Glutamatergic neuron (in vitro differentiated cells): ENCODE data around the gene SLC23A2. TPM values are rescaled to one million over a fixed set of nuclear protein-coding genes. Genes with fewer than 3 reads are reported as not detected.
"Not testable (repeated sequence)": the region's sequence is repeated elsewhere in the genome, so short reads cannot be mapped to it uniquely, and the experiment has no call there.

Experiments
- DNase-seq: peaks from one replicate; pipeline ENCODE4 v3.0.0; 2022
- H3K27ac Mint-ChIP-seq: one replicate; pipeline ENCODE4 v1.8.0; 2020; ENCODE audit warnings: mild to moderate bottlenecking, mixed read lengths, inconsistent platforms; ENCODE audit not compliant: unreplicated experiment
- H3K27me3 Mint-ChIP-seq: one replicate; pipeline ENCODE4 v1.8.0; 2020; ENCODE audit warnings: mild to moderate bottlenecking, moderate library complexity, mixed read lengths, inconsistent platforms; ENCODE audit not compliant: unreplicated experiment
- H3K36me3 Mint-ChIP-seq: one replicate; pipeline ENCODE4 v1.8.0; 2020; ENCODE audit warnings: mild to moderate bottlenecking, mixed read lengths, inconsistent platforms; ENCODE audit not compliant: unreplicated experiment
- H3K4me1 Mint-ChIP-seq: one replicate; pipeline ENCODE4 v1.8.0; 2020; ENCODE audit warnings: mild to moderate bottlenecking, low read depth, mixed read lengths, inconsistent platforms; ENCODE audit not compliant: unreplicated experiment
- H3K4me3 Mint-ChIP-seq: one replicate; pipeline ENCODE4 v1.8.0; 2020; ENCODE audit warnings: mild to moderate bottlenecking, mixed read lengths, inconsistent platforms; ENCODE audit not compliant: unreplicated experiment
- H3K9me3 Mint-ChIP-seq: one replicate; pipeline ENCODE4 v1.8.0; 2020; ENCODE audit warnings: mild to moderate bottlenecking, moderate library complexity, mixed read lengths, inconsistent platforms; ENCODE audit not compliant: unreplicated experiment
- total RNA-seq: library from RNA; stranded (reverse); fragmentation: NEBNext Ultra II Directional; extraction: Animal tissue kit (Norgen Biotek cat#: 25700); gene quantifications from one replicate; pipeline ENCODE4 v1.2.1, GENCODE V29; 2021; ENCODE audit not compliant: unreplicated experiment
- TF ChIP-seq, protein P1 (sequence below): fragments of 200-600 bp; sonication (generic); IDR thresholded peaks from one replicate; pipeline ENCODE4 v1.5.0; 2021; ENCODE audit not compliant: partially characterized antibody, unreplicated experiment

SLC23A2 gene
- total RNA-seq, 1 donor from 2014 or later: 20.4 TPM

DNA sequence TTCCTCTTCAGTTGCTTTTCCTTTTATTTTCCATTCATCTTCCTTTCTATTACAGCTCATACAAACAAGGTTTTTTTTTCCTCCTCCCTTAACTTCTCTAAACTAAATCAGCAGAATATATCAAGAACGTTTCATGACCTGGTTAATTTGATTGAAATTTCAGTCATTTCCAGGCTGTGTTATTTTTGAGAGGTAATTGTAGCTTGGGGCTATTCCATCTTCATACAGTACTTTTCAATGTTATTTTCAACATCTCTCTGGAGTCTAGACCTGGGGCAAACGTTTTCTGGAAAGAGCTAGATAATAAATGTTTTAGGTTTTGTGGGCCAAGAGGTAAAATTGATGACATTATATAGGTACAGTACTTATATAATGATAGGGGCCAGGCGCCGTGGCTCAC, 4.0 kb upstream of the SLC23A2 start:
- no peak overlapping the region for H3K4me3 Mint-ChIP-seq
- no peak for DNase-seq
- peaks cover 7% of the 10 kb centered on the region for H3K27me3 Mint-ChIP-seq
- H3K36me3 Mint-ChIP-seq: no peaks in the 10 kb centered on the region
- H3K9me3 Mint-ChIP-seq: peaks cover 5% of the 10 kb centered on the region
- TF ChIP-seq, protein P1, sequence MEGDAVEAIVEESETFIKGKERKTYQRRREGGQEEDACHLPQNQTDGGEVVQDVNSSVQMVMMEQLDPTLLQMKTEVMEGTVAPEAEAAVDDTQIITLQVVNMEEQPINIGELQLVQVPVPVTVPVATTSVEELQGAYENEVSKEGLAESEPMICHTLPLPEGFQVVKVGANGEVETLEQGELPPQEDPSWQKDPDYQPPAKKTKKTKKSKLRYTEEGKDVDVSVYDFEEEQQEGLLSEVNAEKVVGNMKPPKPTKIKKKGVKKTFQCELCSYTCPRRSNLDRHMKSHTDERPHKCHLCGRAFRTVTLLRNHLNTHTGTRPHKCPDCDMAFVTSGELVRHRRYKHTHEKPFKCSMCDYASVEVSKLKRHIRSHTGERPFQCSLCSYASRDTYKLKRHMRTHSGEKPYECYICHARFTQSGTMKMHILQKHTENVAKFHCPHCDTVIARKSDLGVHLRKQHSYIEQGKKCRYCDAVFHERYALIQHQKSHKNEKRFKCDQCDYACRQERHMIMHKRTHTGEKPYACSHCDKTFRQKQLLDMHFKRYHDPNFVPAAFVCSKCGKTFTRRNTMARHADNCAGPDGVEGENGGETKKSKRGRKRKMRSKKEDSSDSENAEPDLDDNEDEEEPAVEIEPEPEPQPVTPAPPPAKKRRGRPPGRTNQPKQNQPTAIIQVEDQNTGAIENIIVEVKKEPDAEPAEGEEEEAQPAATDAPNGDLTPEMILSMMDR: no peak
- no peaks in the 10 kb centered on the region for H3K4me1 Mint-ChIP-seq
- no peak overlapping the region for H3K27ac Mint-ChIP-seq

DNA sequence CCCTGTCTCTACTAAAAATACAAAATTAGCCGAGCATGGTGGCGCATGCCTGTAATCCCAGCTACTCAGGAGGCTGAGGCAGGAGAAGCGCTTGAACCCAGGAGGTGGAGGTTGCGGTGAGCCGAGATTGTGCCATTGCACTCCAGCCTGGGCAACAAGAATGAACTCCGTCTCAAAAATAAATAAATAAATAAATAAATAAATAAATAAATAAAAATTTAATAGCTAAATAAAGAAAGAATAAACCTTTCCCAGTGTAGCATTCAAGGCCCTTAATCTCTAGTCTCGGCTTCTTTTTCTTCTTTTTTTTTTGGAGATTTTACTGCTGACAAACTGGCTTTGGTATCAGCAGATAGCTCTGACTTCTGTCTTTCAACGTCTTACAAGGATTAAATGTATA, 3.5 kb upstream of the SLC23A2 start:
- not testable (repeated sequence) for H3K27me3 Mint-ChIP-seq, DNase-seq, H3K36me3 Mint-ChIP-seq, H3K27ac Mint-ChIP-seq, H3K4me3 Mint-ChIP-seq, H3K4me1 Mint-ChIP-seq, H3K9me3 Mint-ChIP-seq

DNA sequence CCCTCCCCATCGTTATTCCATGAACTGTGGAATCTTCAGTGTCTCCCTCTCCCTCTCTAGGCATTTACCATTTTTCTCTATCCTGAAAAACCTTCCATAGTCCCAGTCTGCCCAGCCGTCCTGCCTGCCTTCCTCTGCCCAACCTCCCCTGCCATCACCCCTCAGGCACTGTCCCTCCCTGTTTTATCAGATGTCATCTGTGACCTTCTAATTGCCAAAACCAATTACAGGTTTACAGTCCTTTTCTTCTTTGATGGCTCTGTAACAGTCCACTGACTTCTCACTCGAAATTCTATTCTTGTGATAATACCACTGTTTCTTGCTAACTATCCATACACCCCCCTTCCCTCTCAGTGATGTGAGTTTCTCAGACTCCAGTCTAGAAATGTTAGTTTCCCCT, 2.3 kb upstream of the SLC23A2 start:
- TF ChIP-seq, protein P1: no peak
- no peaks in the 10 kb centered on the region for H3K4me1 Mint-ChIP-seq
- peaks cover 12% of the 10 kb centered on the region for H3K27me3 Mint-ChIP-seq
- H3K36me3 Mint-ChIP-seq: no peaks in the 10 kb centered on the region
- peaks cover 7% of the 10 kb centered on the region for H3K9me3 Mint-ChIP-seq
- H3K27ac Mint-ChIP-seq: no peak overlapping the region
- no peak overlapping the region for H3K4me3 Mint-ChIP-seq
- DNase-seq: no peak

DNA sequence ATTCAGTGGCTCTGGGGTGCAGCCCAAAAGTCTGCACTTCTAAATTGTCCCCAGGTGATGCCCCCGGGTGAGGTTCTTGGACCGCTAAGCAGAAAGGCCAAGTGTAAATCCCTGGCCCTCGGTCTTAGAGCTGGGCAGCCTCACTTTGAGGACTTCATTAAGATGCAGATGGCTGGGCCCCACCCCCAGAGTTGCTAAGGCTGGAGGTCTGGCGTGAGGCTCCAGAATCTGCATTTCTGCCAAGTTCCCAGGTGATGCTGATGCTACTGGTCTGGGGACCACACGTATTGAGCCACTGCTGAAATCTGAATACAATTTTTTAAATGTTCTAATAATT, 735 bp upstream of the SLC23A2 start:
- Mint-ChIP-seq H3K27ac (no peak overlapping the region), H3K4me3 (peak overlapping the region; percentile 87), H3K9me3 (peaks cover 7% of the 10 kb centered on the region), H3K4me1 (no peaks in the 10 kb centered on the region), H3K36me3 (no peaks in the 10 kb centered on the region), H3K27me3 (peaks cover 12% of the 10 kb centered on the region)
- peak; percentile 20 for DNase-seq
- TF ChIP-seq, protein P1: no peak

DNA sequence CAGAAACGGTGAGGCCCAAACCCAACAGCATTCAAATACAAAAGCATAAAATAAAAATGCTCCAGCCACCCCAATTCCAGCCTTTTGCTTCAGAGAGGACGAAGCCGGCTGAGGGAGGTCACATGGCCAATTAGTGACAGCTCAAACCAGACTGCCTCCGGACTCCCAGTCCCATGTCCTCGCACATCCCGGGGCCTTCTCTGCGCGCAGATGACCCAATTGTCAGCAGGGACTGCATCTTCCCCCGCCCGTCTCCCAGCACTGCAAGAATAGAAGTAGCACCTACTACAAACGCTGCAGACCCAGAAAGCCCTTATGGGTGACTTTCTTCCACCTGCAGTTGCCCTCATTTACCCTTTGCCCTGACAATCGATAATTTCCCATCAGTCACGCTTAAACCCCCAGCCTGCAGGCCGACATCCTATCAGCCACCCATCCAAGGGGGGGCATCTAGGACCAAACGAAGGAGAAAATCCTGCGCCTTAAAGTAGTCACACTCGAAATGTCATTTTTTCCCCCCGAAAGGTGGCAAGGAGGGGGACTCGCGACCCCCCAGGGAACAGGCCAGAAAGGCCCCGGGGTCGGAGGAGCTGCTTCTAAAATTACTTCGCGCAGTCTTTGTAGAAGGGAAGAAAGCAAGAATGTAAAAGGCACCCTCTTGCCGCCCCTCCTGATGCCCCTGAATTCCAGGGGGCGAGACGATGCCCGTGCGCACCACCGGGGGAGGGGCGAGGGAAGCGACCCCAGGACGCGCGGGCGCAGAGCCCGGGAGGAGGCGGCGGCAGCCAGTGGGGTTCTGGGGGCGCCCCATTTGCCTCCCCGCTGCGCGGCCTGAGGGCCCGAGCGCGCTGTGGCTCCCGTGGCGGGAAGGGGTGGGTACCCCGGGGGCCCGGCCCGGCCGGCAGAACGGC, 792 bp downstream of the SLC23A2 start:
- H3K4me3 Mint-ChIP-seq: peak overlapping the region; percentile 90
- H3K4me1 Mint-ChIP-seq: no peaks in the 10 kb centered on the region
- TF ChIP-seq, protein P1: no peak
- peaks cover 7% of the 10 kb centered on the region for H3K9me3 Mint-ChIP-seq
- H3K27ac Mint-ChIP-seq: peak overlapping the region; percentile 57
- H3K27me3 Mint-ChIP-seq: peaks cover 12% of the 10 kb centered on the region
- peak; percentile 65 for DNase-seq
- no peaks in the 10 kb centered on the region for H3K36me3 Mint-ChIP-seq
